T follicular helper cell (primary cell): ENCODE results near the gene OMD.
"Not testable (repeated sequence)": the region's sequence is repeated elsewhere in the genome, so short reads cannot be mapped to it uniquely, and the experiment has no call there.

Source experiments
- DNase-seq: peaks from one replicate; pipeline ENCODE4 v3.0.0-alpha.2; 2020; ENCODE audit warnings: low read depth

The OMD gene

DNA sequence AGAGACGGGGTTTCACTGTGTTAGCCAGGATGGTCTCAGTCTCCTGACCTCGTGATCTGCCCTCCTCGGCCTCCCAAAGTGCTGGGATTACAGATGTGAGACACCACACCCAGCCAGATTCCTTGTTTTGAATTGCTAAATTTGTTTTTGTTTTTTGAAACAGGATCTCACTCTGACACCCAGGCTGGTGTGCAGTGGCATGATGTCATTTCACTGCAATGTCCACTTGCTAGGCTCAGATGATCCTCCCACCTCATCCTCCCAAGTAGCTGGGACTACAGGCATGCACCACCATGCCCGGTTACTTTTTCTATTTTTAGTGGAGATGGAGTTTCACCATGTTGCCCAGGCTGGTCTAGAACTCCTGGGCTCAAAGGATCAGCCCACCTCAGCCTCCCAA is 13.1 kb downstream of the OMD start:
- not testable (repeated sequence) for DNase-seq

DNA sequence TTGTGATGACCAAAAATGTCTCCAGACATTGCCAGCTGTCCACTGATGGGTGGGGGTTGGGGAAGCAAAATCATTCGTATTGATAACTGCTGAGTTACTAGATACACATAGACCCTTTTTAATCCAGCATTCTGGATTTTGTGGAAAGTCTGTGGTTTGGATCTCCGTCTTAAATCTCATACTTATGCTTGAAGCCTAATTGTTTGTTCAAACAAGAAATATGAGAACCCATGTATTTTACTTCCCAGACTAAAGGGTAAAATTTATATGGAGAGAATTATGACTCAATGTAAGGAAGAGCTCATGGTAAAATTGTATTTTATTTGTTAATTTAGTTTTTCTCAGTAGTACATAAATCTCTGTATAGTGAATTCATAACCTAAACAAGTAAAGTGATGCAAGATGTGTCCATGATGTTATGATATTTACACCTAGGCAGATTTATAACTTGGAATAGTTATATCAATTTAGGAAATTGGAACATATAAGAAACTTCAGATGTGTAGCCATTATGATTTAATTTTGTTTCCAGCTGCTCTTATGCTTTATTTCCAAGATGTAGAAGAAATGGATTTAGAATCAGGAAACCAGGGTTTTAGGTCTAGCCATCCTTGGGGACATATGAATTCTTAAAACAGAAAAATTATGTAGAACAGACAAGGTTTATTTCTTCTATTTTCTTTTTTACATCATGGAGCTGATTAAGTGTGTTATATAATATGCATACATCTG is 15.4 kb downstream of the OMD start:
- no peak for DNase-seq

DNA sequence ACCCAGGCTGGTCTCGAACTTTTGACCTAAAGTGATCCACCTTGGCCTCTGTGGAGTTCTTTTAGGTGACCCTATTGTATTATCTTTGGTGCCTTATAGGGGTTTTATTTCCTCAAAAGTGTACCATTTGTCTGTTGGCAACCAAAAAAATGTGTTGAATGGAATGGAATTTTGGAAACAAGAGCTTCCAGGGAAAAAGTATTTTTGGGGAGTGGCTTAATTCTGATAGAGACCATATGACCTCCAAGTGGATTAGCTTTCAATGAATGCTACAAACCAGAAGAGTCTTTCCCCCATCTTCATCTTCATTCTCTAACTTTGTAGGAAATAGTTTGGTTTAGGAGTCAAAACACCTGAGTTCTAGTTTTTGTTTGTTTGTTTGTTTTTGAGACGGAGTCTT is 16.5 kb downstream of the OMD start:
- no peak for DNase-seq

DNA sequence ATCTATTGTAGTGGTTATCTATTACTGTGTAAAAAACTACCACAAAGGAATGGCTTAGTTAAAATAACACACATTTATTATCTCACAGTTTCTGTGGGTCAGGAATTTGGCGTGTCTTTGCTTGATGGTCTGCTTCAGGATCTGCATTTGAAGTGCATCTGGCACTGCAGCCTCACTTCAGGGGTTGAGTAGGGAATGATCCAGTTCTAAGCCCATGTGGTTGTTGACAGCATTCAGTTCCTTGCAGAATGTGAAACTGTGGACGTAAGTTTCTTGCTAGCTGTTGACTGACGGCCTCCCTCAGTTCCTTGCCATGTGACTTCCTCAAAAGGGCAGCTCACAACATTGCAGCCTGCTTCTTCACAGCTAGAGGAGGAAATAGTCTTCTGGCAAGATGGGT is 17.8 kb downstream of the OMD start:
- DNase-seq: peak; percentile 3

DNA sequence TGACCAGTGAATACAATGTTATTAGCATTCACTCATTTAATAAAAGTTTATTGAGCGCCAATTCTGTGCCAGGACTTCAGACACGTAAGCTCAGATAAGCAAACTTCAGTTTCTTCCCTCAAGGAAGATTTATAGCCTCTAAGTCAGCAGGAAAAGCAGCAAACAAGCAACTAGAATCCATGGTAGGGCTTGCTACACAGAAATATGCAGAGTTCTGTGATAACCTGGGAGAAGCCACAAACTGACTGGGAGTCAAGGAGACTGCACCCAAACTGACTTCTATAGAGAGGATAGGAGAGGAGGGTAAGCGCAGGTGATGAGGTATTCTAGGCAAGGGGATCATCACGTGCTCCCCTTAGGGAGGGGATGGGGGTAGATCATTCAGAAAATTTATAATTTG is 18.5 kb downstream of the OMD start:
- DNase-seq: no peak

DNA sequence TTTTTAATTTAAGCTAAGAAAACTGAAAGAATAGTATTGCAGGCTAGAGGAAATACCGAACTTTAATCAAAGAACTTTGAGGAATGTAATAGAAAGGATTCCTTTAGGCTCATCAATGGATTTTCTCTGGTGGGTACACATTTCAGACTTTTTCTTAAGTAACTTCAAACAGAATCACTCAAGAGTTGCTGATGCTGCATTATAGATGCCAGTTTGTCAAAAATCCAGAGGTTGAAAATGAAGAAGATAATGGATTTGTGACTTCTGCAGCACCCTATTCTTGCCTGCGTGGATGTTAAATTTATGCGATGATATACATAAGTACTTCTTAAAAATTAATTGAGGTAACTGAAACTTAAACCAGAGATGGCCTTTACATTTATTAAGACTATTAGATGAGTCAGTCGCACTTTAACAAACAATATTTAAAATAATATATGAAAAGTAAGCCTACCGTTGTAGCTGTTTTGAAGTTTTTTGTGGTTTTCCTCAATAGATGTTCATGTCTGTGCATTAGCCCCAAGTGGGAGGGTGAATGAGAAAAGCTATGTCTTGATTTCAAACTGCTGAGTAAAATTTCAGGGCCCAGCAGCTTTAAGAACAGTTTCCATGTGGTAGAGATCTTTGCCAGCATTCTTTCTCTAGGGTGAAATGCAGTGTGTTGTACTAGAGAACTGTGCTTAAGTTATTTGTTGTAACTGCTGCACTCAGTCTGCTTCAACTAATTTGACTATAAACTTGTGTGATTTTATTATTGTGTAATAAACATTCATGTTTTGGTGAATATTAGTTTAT is 20.0 kb downstream of the OMD start, which contains the start of gene OGN:
Gene OGN, minus strand, starts transcription at position 537 of the 795 bp plus-strand sequence. CDS start 1,171 bp downstream, outside the sequence.
- no peak for DNase-seq

DNA sequence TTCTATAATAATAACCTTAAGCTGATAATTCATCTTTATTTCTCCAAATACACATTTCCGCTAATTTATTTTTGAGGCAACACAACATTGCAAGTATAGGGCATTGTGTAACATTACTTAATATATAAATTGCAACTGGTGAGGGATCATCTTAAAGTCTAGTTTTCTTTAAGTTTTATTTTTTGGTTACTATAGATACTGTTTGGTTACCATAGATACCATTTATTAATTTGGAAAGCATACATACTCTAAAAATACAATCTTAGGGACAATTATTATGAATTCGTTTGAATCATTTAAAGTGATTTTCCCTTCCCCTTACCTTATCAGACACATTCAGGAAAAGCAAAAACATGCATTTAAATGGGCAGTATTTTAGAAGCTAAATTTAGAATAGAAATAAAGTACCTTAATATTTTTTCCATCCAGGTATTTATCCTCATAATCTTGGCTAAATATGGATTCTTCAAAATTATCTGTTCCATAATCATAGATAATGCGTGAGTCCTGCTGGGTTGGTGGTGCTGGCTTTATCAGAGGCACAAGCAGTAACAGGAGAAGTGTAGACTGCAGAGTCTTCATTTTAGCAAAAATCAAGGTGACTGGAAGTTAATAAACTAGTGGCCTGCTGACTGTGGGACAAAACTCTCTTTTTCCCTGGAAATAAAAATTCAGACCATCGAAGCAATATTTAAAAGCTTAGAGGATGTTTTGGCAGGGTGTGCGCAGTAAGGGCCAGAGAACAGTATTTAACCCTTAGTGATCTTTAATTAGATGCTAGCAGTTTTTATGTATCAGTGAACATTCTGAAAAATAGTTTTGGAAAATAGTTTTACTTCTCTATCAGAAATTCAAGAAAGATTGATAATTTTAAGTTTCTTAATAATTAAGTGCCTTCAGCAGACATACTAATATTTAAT is 21.2 kb downstream of the OMD start:
- DNase-seq: no peak

DNA sequence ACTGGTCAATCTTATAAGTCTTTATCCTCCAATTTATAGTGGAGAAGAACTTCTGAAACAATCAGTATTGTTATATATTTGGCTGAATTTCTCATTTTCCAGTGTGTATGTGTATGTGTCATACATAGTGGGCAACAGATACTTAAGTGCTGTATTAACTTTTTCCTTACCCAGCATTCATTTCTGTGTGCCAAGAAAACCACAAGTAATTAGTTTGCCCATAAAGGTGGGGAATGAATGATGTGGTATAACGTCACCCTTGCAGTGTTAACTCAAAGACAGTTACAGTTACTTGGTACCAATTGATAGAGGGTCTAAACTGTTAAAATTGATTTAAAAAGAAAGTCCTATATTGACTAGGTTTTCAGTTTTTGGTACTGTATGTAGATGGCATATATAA is 21.9 kb downstream of the OMD start:
- DNase-seq: no peak

DNA sequence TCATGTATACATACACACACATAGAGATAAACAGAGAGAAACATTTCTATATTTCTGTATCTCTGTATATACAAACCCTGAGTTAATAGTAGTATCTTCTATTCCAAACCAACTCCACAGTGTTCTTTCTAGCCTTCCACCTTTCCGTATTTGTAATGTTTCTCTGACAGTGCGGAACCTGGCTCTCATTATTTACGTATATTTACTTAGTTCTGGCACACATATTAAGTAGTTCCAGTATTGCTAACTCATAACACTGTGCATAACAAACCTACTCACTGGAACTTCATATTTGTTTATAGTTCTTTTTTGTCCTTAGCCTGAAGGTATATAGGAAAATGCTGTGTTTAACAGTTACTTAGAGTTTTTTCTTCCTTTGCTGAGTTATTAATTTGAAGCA is 26.4 kb downstream of the OMD start:
- no peak for DNase-seq

DNA sequence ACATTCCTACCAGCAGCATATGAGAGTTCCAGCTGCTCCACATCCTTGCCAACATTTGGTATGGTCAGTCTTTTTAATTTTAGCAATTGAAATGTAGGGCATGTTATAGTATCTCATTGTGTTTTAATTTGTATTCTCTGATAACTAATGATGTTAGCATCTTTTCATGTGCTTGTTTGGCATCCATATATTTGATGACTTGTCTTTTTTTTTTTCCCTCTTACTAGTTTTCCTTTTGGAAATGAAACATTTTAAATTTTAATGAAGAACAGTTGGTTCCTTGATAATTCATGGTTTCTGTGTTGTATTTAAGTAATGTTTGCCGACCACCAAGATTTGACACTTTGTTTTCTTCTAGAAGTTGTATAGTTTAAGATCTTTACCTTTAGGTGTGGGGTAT is 28.7 kb downstream of the OMD start:
- no peak for DNase-seq

DNA sequence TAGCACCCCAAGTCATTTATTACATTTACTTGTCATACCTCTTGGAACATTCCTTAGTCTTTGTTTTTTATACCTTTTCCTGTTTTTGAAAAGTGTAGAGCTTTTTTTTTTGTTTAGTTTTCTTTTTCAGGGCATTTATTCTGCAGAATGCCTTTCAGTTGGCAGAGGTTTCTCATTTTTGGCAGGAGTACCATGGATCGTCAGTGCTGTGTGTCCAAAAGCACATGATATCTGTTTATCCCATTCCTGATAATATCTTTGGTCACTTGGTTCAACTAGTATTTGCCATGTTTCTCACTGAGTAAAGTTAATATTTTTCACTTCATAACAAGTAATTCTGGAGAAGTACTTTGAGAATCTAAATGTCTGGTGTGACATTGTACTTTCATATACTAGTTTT is 30.6 kb downstream of the OMD start:
- no peak for DNase-seq

DNA sequence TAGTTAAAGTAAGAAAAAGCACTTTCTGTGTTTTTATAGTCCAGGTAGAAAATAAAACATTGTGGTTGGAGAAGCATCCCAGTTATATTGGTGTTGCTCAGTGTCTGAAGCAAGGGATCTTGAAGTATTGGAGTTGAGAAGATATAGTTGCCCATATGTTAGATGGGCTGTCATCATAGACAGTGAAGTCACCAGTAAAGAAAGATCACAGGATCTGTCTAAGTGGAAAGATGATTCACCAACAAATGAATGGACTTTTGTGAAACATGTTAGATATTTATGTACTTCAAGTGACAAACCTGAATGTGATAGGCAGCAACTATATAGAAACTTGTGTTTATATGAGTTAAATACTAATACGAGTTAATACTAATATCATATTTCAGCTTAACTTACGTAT is 31.6 kb downstream of the OMD start:
- no peak for DNase-seq

DNA sequence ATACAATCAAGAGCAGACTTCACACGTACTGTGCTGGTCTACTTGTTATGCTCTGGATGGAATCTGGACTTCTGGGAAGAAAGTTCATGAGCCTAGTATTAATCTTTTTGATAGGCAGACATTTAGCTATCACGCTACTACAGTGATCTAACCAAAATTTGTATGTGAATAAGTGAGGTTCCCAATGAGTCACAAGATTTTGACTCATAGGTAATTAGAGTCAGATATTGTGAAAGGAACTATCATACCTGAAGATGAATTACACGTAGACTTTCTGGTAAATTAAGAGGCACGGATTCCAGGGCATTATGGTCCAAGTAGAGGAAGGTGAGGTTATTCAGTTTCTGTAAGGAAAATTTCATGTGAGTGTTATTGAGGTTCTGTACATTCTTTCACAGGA is 38.3 kb downstream of the OMD start:
- no peak for DNase-seq

DNA sequence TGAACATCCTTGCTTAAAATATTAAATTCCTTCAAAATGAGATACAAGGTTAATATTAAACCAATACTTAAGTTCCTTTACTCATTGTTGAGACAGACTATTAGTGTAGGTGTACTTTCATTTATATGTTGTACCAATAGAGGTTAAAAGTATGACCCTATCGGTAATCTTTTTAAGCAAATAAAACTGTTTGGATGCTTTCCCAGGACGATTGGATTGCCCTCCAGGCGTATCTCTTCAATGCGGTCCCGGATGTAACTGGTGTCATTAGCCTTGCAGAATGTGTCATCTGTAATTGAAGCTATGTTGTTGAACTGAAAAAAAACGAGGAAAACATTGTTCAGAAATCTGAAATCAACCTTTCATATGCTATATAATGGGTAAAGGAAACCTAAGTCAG is 38.8 kb downstream of the OMD start:
- no peak for DNase-seq

DNA sequence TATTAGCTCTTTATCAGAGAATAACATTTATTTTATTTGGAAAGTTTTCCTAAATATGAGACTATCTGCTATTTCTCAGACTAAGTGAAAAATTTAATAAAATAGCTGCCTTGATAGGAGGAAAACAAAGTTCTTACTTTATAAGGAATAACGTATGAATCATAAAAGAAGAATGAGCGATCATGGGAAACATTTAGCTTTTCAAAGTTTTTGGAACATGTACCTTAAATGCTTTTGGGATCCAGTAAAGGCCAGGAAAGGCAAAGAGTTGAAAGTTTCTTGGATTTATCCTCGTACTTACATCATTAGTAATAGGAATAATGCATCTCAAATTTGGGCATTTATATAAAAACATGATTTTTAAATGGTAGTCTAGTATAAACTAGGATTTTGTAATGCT is 39.3 kb downstream of the OMD start:
- DNase-seq: no peak

DNA sequence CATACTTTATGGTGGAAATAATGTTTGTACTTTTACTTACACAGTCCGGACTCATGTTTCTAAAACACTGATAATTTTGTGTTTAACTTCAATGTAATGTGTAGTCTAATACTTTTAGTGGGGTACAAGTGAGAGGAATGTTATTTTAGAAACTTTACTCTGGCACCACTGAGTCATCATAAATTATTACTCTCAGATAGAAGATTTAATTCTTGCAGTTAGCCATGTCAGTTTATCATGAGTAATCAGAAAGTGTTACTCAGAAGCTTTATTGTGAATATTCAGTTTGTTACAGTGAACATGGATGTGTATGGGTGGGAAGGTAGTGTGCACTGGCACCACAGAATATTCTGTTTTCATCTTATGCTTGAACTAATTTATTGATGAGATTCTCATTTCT is 39.9 kb downstream of the OMD start:
- no peak for DNase-seq

DNA sequence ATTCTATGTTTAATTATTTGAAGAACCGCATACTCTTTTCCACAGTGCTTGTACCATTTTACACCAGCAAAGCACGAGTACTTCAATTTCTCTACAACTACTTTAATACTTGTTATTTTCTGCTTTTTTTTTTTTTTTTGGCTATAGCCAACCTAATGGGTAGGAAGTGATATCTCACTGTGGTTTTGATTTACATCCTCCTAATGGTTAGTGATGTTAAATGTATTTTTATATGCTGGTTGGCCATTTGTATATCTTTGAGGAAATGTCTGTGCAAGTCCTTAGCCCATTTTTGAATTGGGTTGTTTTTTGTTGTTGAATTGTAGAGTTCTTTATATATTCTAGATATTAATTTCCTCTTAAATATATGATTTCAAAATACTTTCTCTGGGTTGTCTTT is 42.5 kb downstream of the OMD start:
- no peak for DNase-seq

DNA sequence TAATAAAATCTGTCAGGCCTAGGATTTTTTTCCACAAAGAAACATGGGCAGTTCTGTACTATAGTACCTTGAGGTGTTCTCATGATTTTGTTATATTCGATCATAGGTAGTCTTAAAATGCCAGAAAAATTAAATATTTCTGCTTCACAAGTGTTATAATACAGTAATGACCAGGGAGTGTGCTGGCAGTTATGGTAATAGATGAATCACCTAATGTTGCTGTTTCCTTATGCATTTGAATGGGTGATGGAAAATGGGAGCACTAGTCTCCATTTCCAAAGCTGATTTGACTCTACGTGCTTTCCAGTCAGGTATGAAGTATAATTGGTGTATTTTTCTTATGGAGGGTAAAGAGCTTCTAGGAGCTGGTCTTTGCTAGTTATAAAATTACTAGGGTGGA is 43.7 kb downstream of the OMD start:
- no peak for DNase-seq

DNA sequence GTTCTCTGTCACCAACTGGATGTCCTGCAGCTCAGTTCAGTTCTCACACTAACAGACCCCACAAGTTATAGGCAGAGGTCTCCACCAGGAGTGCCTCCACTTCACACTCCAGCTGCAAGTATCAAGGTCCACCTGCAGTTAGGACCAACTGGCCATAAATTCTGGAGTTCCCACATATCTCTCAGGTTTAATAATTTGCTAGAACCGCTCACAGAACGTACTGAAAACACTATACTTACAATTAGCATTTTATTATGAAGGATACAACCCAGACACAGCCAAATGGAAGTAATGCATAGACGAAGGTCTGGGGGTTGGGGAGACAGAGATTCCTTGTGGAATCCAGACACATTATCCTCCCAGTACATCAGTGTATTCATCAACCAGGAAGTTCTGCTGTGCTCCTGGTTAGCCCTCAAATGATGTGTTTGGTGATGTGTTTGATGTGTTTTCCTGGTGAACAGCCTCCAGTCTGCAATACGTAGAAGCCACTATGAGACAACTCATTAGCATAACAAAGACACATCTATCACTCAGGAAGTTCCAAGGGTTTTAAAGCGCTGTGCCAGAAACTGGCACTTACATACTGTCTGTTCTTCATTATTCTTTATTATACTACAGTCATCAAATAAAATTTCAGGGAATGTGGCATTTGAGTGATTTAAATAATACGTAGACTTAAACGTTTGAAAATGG is 45.3 kb downstream of the OMD start:
- DNase-seq: no peak

DNA sequence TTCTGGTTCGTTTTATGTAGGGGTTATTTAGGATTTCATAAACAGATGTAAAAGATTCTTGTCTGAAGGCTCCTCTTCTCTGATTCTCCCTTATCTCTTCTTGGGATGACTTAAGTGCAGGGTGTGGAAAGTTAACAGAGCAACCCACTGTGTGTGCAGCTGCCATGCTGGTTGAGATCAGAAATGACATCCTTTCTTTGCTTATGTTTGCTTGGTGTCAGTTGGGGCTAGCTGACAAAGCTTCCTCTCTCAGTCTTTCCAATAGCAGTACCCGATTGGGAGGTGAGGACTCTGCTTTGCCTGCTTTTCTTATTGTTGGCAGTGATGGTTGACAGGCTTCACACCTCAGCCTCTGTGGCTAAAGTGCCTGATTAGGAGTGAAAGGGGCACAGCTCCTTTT is 46.4 kb downstream of the OMD start:
- DNase-seq: no peak

DNA sequence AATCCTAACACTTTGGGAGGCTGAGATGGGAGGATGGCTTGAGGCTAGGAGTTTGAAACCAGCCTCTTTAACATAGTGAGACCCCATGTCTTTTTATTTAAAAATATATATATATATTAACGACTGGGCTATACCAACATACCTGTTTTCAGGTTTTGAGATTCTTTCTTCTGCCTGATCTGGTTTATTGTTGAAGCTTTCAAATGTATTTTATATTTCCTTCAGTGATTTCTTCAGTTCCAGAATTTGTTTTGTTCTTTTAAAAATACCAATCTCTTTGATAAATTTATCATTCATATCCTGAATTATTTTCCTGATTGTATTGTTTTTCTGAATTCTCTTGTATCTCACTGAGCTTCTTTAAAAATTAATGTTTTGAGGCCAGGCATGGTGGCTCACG is 51.1 kb downstream of the OMD start:
- no peak for DNase-seq

DNA sequence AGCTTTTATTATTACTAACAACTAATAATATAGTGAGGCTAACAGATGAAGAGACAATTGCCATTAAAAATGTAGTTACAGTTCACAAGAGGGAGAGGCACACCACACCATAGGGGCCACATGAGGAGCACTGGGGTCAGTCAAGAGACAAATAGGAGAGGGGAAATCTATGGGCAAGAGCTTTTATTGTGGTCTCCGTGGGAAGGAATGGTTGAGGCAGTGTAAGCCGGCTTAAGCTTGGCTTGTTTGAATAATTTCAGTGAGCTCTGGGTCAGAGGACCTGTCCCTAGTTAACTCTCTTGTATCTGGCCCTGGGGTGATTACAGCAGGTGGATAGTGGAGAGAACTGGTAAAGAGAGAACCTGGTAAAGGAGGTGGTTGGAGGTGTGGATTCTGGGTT is 55.2 kb downstream of the OMD start:
- DNase-seq: no peak
